Measurements from ENCODE around the gene KLC3.

DNA sequence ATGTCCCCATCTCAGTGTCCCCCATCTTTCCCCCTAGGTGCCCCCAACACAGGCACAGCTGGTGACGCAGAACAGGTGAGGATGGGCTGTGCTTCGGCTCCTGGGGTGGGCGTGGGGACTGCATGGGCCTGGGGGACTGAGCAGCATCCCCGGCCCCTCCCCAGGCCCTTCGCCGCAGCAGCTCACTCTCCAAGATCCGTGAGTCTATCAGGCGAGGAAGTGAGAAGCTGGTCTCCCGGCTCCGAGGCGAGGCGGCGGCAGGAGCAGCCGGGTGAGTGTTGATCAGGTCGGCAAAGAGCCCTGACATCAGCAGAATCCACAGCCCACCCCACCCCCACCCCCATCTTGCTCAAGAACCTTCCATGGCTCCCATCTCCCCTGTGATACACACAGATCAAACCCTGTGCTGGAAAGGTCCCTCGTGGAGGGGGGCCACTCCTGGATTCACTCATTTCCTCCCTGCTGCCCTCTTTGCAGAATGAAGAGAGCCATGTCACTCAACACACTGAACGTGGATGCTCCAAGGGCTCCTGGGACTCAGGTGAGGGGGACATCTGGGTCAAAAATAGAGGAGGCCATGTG, 10.0 kb downstream of the KLC3 start:
- TF ChIP-seq, protein P1, sequence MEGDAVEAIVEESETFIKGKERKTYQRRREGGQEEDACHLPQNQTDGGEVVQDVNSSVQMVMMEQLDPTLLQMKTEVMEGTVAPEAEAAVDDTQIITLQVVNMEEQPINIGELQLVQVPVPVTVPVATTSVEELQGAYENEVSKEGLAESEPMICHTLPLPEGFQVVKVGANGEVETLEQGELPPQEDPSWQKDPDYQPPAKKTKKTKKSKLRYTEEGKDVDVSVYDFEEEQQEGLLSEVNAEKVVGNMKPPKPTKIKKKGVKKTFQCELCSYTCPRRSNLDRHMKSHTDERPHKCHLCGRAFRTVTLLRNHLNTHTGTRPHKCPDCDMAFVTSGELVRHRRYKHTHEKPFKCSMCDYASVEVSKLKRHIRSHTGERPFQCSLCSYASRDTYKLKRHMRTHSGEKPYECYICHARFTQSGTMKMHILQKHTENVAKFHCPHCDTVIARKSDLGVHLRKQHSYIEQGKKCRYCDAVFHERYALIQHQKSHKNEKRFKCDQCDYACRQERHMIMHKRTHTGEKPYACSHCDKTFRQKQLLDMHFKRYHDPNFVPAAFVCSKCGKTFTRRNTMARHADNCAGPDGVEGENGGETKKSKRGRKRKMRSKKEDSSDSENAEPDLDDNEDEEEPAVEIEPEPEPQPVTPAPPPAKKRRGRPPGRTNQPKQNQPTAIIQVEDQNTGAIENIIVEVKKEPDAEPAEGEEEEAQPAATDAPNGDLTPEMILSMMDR (IDR thresholded peaks at IDR 0.05; ENCODE audit: insufficient read depth, low read length, poor library complexity, severe bottlenecking): no peak
- no peak for TF ChIP-seq EZH2phosphoT487 (conservative IDR thresholded peaks at IDR 0.05; ENCODE audit: low read length)
